Left hindlimb (tissue), 1 donor: ENCODE results near the gene ROR1.

Experiments used
- DNase-seq: peaks from one replicate; pipeline ENCODE4 v3.0.0-alpha.2; 2018

The ROR1 gene

GRCh38 chr1:63982201-63982600 is 208.4 kb downstream of the ROR1 start:
- DNase-seq: no peak

- no peak for DNase-seq
Measured at GRCh38 chr1:63983391-63984256, 209.8 kb downstream of the ROR1 start.

GRCh38 chr1:63984257-63984929 is 210.6 kb downstream of the ROR1 start:
- peak; percentile 47 for DNase-seq

- DNase-seq: no peak
Measured at GRCh38 chr1:63984930-63985290, 211.1 kb downstream of the ROR1 start.

- DNase-seq: no peak
Measured at GRCh38 chr1:63987014-63987627, 213.3 kb downstream of the ROR1 start.

GRCh38 chr1:63987628-63988024 is 213.8 kb downstream of the ROR1 start:
- DNase-seq: no peak

GRCh38 chr1:63988941-63989340 is 215.1 kb downstream of the ROR1 start:
- no peak for DNase-seq

GRCh38 chr1:63991685-63992084 is 217.9 kb downstream of the ROR1 start:
- no peak for DNase-seq

- DNase-seq: no peak
Measured at GRCh38 chr1:64000021-64000420, 226.2 kb downstream of the ROR1 start.

GRCh38 chr1:64001038-64001437 is 227.2 kb downstream of the ROR1 start:
- DNase-seq: no peak

GRCh38 chr1:64004451-64005025 is 230.7 kb downstream of the ROR1 start:
- DNase-seq: no peak

- no peak for DNase-seq
Measured at GRCh38 chr1:64005801-64006200, 232.0 kb downstream of the ROR1 start.

- no peak for DNase-seq
Measured at GRCh38 chr1:64006276-64007051, 232.6 kb downstream of the ROR1 start.

GRCh38 chr1:64010316-64010715 is 236.5 kb downstream of the ROR1 start:
- no peak for DNase-seq

GRCh38 chr1:64013395-64013794 is 239.6 kb downstream of the ROR1 start:
- no peak for DNase-seq

- no peak for DNase-seq
Measured at GRCh38 chr1:64019818-64020217, 246.0 kb downstream of the ROR1 start.

- no peak for DNase-seq
Measured at GRCh38 chr1:64021066-64021465, 247.2 kb downstream of the ROR1 start.

GRCh38 chr1:64025051-64025450 is 251.2 kb downstream of the ROR1 start:
- DNase-seq: no peak

GRCh38 chr1:64029037-64029436 is 255.2 kb downstream of the ROR1 start:
- DNase-seq: no peak

- no peak for DNase-seq
Measured at GRCh38 chr1:64030411-64030810, 256.6 kb downstream of the ROR1 start.

- DNase-seq: no peak
Measured at GRCh38 chr1:64031236-64031635, 257.4 kb downstream of the ROR1 start.

GRCh38 chr1:64033667-64034220 is 259.9 kb downstream of the ROR1 start:
- DNase-seq: no peak
